Measurements from ENCODE around the gene TEAD3.
"Not testable (repeated sequence)": the region's sequence is repeated elsewhere in the genome, so short reads cannot be mapped to it uniquely, and the experiment has no call there.

TEAD3 gene

GRCh38 chr6:35445691-35446090 is 51.2 kb downstream of the TEAD3 start:
- DNase-seq = no peak

GRCh38 chr6:35443341-35444030 is 53.4 kb downstream of the TEAD3 start:
- DNase-seq = no peak

- DNase-seq = no peak
Measured at GRCh38 chr6:35442693-35443092, 54.2 kb downstream of the TEAD3 start.

- DNase-seq = no peak
Measured at GRCh38 chr6:35441642-35442041, 55.2 kb downstream of the TEAD3 start.

GRCh38 chr6:35441205-35441604 is 55.7 kb downstream of the TEAD3 start:
- DNase-seq = no peak

- DNase-seq = no peak
Measured at GRCh38 chr6:35439308-35439707, 57.6 kb downstream of the TEAD3 start.

- DNase-seq = not testable (repeated sequence)
Measured at GRCh38 chr6:35438378-35439065, 58.4 kb downstream of the TEAD3 start.

GRCh38 chr6:35436071-35436857 is 60.6 kb downstream of the TEAD3 start:
- no peak for DNase-seq

- no peak for DNase-seq
Measured at GRCh38 chr6:35435074-35435837, 61.6 kb downstream of the TEAD3 start.

GRCh38 chr6:35432702-35433101 is 64.2 kb downstream of the TEAD3 start:
- not testable (repeated sequence) for DNase-seq

GRCh38 chr6:35432291-35432690 is 64.6 kb downstream of the TEAD3 start:
- DNase-seq = no peak

- DNase-seq = no peak
Measured at GRCh38 chr6:35429463-35429862, 67.4 kb downstream of the TEAD3 start.

- DNase-seq = no peak
Measured at GRCh38 chr6:35428421-35429149, 68.3 kb downstream of the TEAD3 start.

GRCh38 chr6:35427851-35428321 is 69.0 kb downstream of the TEAD3 start:
- DNase-seq = no peak

GRCh38 chr6:35427435-35427834 is 69.4 kb downstream of the TEAD3 start:
- no peak for DNase-seq

- no peak for DNase-seq
Measured at GRCh38 chr6:35426074-35426473, 70.8 kb downstream of the TEAD3 start.

GRCh38 chr6:35425284-35425683 is 71.6 kb downstream of the TEAD3 start:
- no peak for DNase-seq
